VCaP (cell line): ENCODE data around the gene S1PR1.

Experiments used
- H3K27ac ChIP-seq: fragments of 450-650 bp; 2 replicates; pipeline ENCODE4 v1.5.1; 2017
- TF ChIP-seq, protein P1 (sequence below): fragments of 450-650 bp; conservative IDR thresholded peaks from 2 replicates; pipeline ENCODE4 v1.5.1; 2017; ENCODE audit warnings: mild to moderate bottlenecking, moderate library complexity

The S1PR1 gene

DNA sequence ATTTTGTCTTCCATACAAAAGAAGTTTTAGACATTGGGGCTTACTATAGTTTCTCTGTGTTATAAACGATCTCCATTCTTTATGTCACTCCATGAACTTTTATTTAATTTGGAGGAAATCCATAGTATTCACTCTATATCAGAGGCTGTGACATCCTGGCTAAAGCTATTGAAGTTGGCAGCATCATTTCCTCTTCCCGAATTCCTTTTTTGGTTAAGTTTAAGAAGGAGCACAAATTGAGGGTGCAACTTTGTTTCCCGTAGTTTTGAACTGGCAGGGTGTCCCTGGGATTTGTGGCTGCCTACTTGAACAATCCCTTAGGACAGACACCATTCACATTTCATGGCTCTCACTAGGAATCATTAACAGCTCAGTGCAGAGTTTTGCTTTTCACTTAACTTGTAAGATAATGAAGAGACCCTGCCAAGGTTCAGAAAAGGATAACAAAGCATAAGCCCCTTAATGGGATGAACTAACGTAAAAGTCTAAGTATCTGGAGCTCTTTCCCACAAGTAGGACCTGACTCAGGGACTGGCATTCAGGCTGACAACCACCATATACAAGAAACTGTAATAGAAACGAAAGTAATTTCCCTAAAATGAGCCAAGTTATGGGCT, 13.9 kb downstream of the S1PR1 start:
- H3K27ac ChIP-seq = no peak overlapping the region
- TF ChIP-seq, protein P1, sequence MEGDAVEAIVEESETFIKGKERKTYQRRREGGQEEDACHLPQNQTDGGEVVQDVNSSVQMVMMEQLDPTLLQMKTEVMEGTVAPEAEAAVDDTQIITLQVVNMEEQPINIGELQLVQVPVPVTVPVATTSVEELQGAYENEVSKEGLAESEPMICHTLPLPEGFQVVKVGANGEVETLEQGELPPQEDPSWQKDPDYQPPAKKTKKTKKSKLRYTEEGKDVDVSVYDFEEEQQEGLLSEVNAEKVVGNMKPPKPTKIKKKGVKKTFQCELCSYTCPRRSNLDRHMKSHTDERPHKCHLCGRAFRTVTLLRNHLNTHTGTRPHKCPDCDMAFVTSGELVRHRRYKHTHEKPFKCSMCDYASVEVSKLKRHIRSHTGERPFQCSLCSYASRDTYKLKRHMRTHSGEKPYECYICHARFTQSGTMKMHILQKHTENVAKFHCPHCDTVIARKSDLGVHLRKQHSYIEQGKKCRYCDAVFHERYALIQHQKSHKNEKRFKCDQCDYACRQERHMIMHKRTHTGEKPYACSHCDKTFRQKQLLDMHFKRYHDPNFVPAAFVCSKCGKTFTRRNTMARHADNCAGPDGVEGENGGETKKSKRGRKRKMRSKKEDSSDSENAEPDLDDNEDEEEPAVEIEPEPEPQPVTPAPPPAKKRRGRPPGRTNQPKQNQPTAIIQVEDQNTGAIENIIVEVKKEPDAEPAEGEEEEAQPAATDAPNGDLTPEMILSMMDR = no peak

DNA sequence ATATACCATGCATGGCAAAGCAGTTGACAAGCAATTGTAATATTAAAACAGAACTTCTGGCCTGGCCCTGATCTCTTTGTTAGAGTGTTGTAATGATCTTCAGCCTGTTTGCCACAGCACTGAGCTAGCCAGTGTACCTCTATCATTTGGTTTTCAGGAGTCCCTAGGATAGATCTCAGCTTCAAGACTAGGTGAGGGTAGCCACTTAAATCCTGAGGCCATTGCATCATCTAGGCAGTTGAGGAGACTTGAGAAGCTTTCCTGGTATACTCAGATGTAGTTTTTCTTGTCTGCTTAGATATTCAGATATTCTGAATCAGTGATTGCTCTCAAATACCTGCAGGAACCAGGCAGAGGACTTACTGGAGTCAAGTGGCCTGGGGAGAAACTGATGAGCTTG, 14.7 kb downstream of the S1PR1 start:
- TF ChIP-seq, protein P1 = no peak
- H3K27ac ChIP-seq = no peak overlapping the region

DNA sequence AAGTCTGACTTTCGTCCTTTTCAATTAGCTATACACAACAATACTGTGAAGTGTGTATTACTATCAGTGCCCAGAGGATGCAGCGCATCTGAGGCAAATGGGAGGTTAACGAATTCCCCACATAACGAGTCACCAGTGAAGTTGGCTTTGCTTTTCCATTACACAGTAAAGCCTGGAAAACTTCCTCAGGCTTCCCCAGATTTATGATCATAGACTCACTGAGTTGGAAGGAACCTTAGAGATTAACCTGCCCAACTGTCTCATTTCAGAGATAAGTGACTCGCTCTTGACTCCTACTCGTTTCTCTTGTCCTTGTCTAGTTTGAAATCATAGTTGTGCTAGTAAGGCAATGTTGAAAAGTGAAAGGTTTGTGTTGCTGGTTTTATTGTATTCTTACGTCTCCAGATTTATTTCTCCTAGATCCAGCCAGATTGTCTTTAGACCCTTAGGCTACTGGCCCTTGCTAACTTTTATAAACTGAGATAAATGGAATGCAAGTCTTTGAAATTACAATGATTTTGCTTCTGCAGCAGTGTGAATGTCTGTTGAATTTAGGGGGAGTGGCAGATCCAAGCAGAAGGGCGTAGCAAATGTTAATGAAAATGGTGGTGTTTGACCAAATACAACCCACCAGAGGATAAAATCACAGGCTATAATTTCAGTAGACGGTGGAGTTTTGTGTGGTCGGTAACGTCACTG, 17.3 kb downstream of the S1PR1 start:
- H3K27ac ChIP-seq = no peak overlapping the region
- TF ChIP-seq, protein P1 = no peak

DNA sequence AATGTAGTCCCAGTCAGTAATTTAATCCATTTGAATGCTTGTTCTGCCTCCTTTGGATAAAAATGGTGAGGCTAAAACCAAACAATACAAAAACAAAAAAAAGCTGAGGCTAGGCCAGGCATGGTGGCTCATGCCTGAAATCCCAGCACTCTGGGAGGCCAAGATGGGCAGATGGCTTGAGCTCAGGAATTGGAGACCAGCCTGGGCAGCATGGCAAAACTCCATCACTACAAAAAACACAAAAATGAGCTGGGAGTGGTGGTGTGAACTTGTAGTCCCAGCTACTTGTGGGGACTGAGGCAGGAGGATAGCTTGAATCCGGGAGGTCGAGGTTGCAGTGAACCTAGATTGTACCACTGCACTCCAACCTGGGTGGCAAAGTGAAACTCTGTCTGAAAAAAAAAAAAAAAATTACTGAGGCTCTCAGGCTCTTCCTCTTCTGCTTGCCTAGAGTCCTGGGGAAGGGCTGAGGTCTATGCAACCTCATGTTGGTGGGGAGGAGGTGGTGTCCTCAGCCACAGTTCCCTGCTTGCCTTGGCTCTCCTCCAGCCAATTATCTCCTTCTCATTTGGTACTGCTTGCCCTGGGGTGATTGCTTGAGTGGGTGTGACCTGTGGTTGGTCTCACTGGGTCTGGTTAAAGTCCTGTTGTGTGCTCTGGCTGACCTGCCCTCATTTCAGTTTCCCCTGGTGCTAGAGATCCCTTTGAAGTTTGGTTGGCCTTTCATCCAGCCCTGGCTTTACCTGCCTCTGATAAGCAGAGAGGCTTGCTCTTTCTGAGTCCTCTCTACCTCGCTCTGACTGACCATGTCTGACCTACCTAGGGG, 20.9 kb downstream of the S1PR1 start:
- no peak overlapping the region for H3K27ac ChIP-seq
- TF ChIP-seq, protein P1 = no peak

DNA sequence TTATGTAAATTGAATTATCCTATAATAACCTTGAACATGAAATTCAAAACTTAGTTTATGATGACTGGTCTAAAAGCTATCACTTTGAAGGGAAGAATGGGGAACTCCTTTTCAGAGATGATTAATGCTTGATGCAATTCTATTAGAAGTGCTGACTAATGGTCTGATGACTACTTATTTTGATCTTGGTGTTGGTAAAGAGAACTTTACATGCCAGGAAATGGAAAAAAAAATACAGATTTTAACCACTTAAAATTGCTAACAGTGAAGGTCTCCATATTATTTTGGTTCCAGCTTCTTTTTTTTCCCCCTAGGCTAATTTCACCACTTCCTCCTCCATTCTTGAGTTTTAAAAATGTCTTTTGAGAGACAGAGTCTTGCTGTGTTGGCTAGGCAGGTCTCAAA, 22.9 kb downstream of the S1PR1 start:
- no peak overlapping the region for H3K27ac ChIP-seq
- TF ChIP-seq, protein P1 = no peak

DNA sequence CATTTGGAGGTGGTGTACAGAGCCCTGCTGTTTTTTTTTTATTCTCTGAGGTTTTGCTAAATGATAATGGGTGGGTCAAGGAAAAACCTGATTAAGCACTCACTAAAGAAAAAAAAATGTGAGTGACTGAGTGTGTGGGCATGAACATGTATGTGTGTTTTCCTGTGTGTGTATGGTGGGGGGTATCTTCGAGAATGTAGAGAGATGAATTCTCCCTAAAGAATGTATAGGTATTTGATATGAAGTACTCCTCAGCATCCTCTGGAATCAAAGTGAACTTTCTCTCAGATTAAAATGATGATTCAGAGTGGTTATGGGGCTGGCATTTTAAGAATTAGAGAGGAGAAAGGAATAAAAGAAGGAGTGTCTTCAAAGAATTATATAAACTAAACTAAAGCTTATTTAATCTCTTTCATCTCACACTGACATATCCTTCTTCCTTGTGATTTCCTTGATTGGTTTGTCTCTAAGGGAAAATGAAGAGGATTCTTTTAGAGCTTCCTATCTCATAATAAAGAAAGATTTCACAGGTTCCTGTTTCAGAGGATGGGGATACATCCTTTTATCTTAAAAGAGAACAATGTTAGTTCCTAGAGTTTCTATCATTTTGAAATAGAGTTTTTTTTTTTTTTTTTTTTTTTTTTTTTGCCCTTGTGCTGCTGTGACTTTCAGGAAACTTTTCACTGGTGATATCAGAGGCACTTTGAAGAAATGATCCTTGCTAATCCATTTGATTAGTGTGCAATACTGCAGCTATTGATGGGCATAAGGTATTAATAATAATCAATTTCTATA, 23.9 kb downstream of the S1PR1 start:
- H3K27ac ChIP-seq = no peak overlapping the region
- TF ChIP-seq, protein P1 = no peak

DNA sequence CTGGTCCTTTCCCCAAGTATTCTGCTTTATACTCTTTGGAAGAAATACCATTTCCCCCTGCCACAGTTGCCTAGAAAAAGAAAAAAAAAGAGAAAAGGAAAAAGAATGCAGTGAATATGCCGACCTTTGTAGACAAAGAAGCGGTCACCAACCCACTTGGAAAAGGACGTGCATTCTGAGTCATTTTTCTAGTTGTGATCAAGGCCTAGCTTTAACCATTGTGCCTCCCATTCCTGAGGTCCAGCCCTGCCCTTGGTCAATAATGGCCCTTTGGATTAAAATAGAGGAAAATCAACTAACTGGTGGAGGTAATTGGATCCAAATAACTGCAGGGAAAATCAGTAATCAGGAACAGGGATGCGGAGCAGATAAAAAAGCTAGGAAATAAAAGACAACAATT, 24.8 kb downstream of the S1PR1 start:
- TF ChIP-seq, protein P1 = no peak
- no peak overlapping the region for H3K27ac ChIP-seq
